AG04449 (cell line): ENCODE measurements around the gene CRYBG2.

Experiments used
- CTCF ChIA-PET: fragments of 350-600 bp; formaldehyde crosslinking; extraction: SDS; loops from one replicate; lab custom pipeline; 2021; ENCODE audit warnings: antibody characterized with exemption; lab: Yijun Ruan, JAX
- POLR2A ChIA-PET: fragments of 400-600, 350-600 bp; formaldehyde crosslinking; extraction: SDS; loops from one replicate; lab custom pipeline; 2020; ENCODE audit warnings: antibody characterized with exemption, inconsistent platforms; lab: Yijun Ruan, JAX
- DNase-seq: peaks from one replicate; pipeline ENCODE4 v3.0.0-alpha.2; 2010; ENCODE audit warnings: low read depth, low spot score
- H3K4me3 ChIP-seq: 2 replicates; pipeline ENCODE4 v1.5.1; 2011; ENCODE audit warnings: low read depth, mild to moderate bottlenecking, control low read depth, low read length
- CTCF ChIP-seq: IDR thresholded peaks from one replicate; pipeline ENCODE4 v1.5.1; 2011; ENCODE audit warnings: mild to moderate bottlenecking, moderate library complexity, low read length, control low read depth, inconsistent platforms; ENCODE audit not compliant: insufficient read depth; ENCODE audit errors: missing control alignments

Gene CRYBG2

GRCh38 chr1:26286064-26286416 is 67.9 kb downstream of the CRYBG2 start:
- TF ChIP-seq CTCF, result no peak
- CTCF ChIA-PET, result interaction anchor here (0.6 to 5.4 kb wide), 24 partner anchors 8 to 151 kb away, joined by 3 to 37 read pairs (median 6); partner anchors contain the start of genes CD52, CEP85, DHDDS and UBXN11
- POLR2A ChIA-PET, result interaction anchor here (1.1 kb wide), 1 partner anchor 22 kb away, joined by 3 read pairs; no protein-coding TSS in a partner anchor
- no peak overlapping the region for H3K4me3 ChIP-seq
- no peak for DNase-seq

- TF ChIP-seq CTCF, result peak; percentile 26
- DNase-seq, result no peak
- H3K4me3 ChIP-seq, result no peak overlapping the region
- ChIA-PET POLR2A (interaction anchor here (1.1 to 1.5 kb wide), 2 partner anchors 10 to 23 kb away, joined by 3 to 7 read pairs; no protein-coding TSS in a partner anchor), CTCF (interaction anchor here (0.6 to 5.4 kb wide), 28 partner anchors 9 to 151 kb away, joined by 3 to 37 read pairs (median 4); partner anchors contain the start of genes CD52, CEP85, DHDDS and UBXN11)
These were observed 68.4 kb downstream of the CRYBG2 start for GRCh38 chr1:26285366-26286063.

GRCh38 chr1:26284597-26285347 is 69.2 kb downstream of the CRYBG2 start:
- peak; percentile 85 for TF ChIP-seq CTCF
- no peak overlapping the region; the same call in 1 of the 2 replicates for H3K4me3 ChIP-seq
- peak; percentile 69 for DNase-seq
- ChIA-PET CTCF (interaction anchor here (0.7 to 5.4 kb wide), 23 partner anchors 10 to 148 kb away, joined by 3 to 37 read pairs (median 9); partner anchors contain the start of genes CD52, CEP85, DHDDS and UBXN11), POLR2A (interaction anchor here (1.0 to 1.5 kb wide), 2 partner anchors 9 to 147 kb away, joined by 3 to 7 read pairs; partner anchors contain the start of gene DHDDS)

- no peak for TF ChIP-seq CTCF
- ChIA-PET CTCF (interaction anchor here (0.8 to 10.7 kb wide), 17 partner anchors 9 to 148 kb away, joined by 3 to 179 read pairs (median 15); partner anchors contain the start of genes CD52, CEP85, DHDDS and UBXN11), POLR2A (interaction anchor here (0.6 to 1.5 kb wide), 3 partner anchors 8 to 148 kb away, joined by 3 to 7 read pairs (median 4); partner anchors contain the start of gene DHDDS)
- DNase-seq, result no peak
- no peak overlapping the region for H3K4me3 ChIP-seq
These were observed 69.9 kb downstream of the CRYBG2 start for GRCh38 chr1:26283871-26284596.

GRCh38 chr1:26283279-26283853 is 70.6 kb downstream of the CRYBG2 start:
- POLR2A ChIA-PET, result interaction anchor here (0.6 kb wide), 1 partner anchor 20 kb away, joined by 4 read pairs; no protein-coding TSS in a partner anchor
- DNase-seq, result no peak
- TF ChIP-seq CTCF, result no peak
- CTCF ChIA-PET, result interaction anchor here (0.8 to 10.7 kb wide), 5 partner anchors 8 to 133 kb away, joined by 3 to 179 read pairs (median 34); partner anchors contain the start of gene CD52
- no peak overlapping the region for H3K4me3 ChIP-seq
